UCSD-AML1 (cell line): ENCODE results near the gene GPS1.
"Not testable (repeated sequence)": the region's sequence is repeated elsewhere in the genome, so short reads cannot be mapped to it uniquely, and the experiment has no call there.

ENCODE experiments used
- DNase-seq: peaks from one replicate; lab custom pipeline; 2025; ENCODE audit not compliant: unreplicated experiment; lab: John Stamatoyannopoulos, UW

The GPS1 gene

GRCh38 chr17:82025401-82026107, 26.1 kb upstream of the GPS1 start:
- DNase-seq, result no peak

GRCh38 chr17:82028246-82028645, 23.5 kb upstream of the GPS1 start:
- DNase-seq, result no peak

GRCh38 chr17:82028966-82029365, 22.7 kb upstream of the GPS1 start:
- no peak for DNase-seq

GRCh38 chr17:82029391-82029790, 22.3 kb upstream of the GPS1 start:
- DNase-seq, result no peak

GRCh38 chr17:82029990-82030469, 21.7 kb upstream of the GPS1 start:
- no peak for DNase-seq

- DNase-seq, result peak; percentile 84
These were observed 21.0 kb upstream of the GPS1 start for GRCh38 chr17:82030470-82031302.

- DNase-seq, result peak; percentile 52
These were observed 20.3 kb upstream of the GPS1 start, which contains the start of gene RAC3 for GRCh38 chr17:82031303-82031884. Gene RAC3, plus strand, starts transcription at chr17:82031678. Its CDS starts 84 bp downstream, at chr17:82031762.

- DNase-seq, result no peak
These were observed 19.6 kb upstream of the GPS1 start for GRCh38 chr17:82031885-82032627.

GRCh38 chr17:82033359-82034085, 18.2 kb upstream of the GPS1 start:
- DNase-seq, result no peak

- no peak for DNase-seq
These were observed 17.2 kb upstream of the GPS1 start for GRCh38 chr17:82034371-82035011.

GRCh38 chr17:82035488-82035887, 16.2 kb upstream of the GPS1 start:
- no peak for DNase-seq

GRCh38 chr17:82035956-82036633, 15.6 kb upstream of the GPS1 start:
- no peak for DNase-seq

GRCh38 chr17:82036634-82037091, 15.0 kb upstream of the GPS1 start:
- no peak for DNase-seq

- DNase-seq, result peak; percentile 97
These were observed 14.4 kb upstream of the GPS1 start, which contains the start of gene DCXR for GRCh38 chr17:82037092-82037888. Gene DCXR, minus strand, starts transcription at chr17:82037697. Its CDS starts 15 bp downstream, at chr17:82037682.

- no peak for DNase-seq
These were observed 13.9 kb upstream of the GPS1 start for GRCh38 chr17:82037889-82038195.

GRCh38 chr17:82038796-82039409, 12.8 kb upstream of the GPS1 start:
- not testable (repeated sequence) for DNase-seq

GRCh38 chr17:82039695-82040299, 11.9 kb upstream of the GPS1 start:
- no peak for DNase-seq
